Thyroid gland (tissue), 4 donors: ENCODE results near the gene WHRN. TPM values are rescaled to one million over a fixed set of nuclear protein-coding genes. Genes with fewer than 3 reads are reported as not detected.

Experiments used
- DNase-seq, 2 donors: peaks; one replicate each; pipeline ENCODE4 v3.0.0-alpha.2; 2019
- H3K27ac ChIP-seq, 3 donors: fragments of 200-600 bp; sonication (generic); 1 replicate in 2 of 3; 2 replicates in 1 of 3; pipeline ENCODE4 v1.5.1; 2016 to 2019; ENCODE audit warnings: mild to moderate bottlenecking in 1 of 3, moderate library complexity in 1 of 3
- H3K27me3 ChIP-seq: fragments of 200-600 bp; sonication (generic); one replicate; pipeline ENCODE4 v1.5.1; 2019
- H3K36me3 ChIP-seq, 2 donors: fragments of 200-600 bp; sonication (generic); one replicate each; pipeline ENCODE4 v1.5.1; 2016 to 2019
- H3K4me1 ChIP-seq, 2 donors: fragments of 200-600 bp; sonication (generic); one replicate each; pipeline ENCODE4 v1.5.1; 2017 to 2019
- H3K4me3 ChIP-seq, 3 donors: fragments of 200-600 bp; sonication (generic); replicated peaks in 1 of 3; 1 replicate in 2 of 3; 2 replicates in 1 of 3; pipeline ENCODE4 v1.5.1; 2016; ENCODE audit warnings: mild to moderate bottlenecking in 1 of 3
- H3K9me3 ChIP-seq: fragments of 200-600 bp; sonication (generic); one replicate; pipeline ENCODE4 v1.5.1; 2017
- CTCF ChIP-seq, 6 experiments: fragments of 200-600 bp in 3 of 6; fragments of 450-650 bp in 3 of 6; sonication (generic) in 3 of 6; IDR thresholded peaks; one replicate each; pipeline ENCODE4 v1.5.1; 2016 to 2019; ENCODE audit warnings: antibody characterized with exemption in 6 of 6, mild to moderate bottlenecking in 2 of 6, inconsistent platforms in 1 of 6, moderate library complexity in 1 of 6
- POLR2A ChIP-seq, 2 donors: fragments of 450-650 bp; IDR thresholded peaks; one replicate each; pipeline ENCODE4 v1.6.1; 2017; ENCODE audit warnings: antibody characterized with exemption in 2 of 2, mild to moderate bottlenecking in 2 of 2, moderate library complexity in 1 of 2
- WGBS, 2 donors: methylation state at CpG; one replicate each; pipeline ENCODE4 v1.1.5; 2017; 5-methylcytosine and 5-hydroxymethylcytosine counted together
- intact Hi-C: fragments of 100-400 bp; cut with DNase I; formaldehyde crosslinking; loops from one replicate; pipeline ENCODE4 v1.15.1; 2023
- total RNA-seq, 4 donors: library from RNA; depleted of rRNA; stranded (reverse); fragments of >200 nt; gene quantifications; one replicate each; pipeline ENCODE4 v1.2.3, GENCODE V29; 2016

WHRN gene
- total RNA-seq, 4 donors from 2014 or later: 7.4 to 13.0 (median 10.9) TPM

- Histone ChIP-seq H3K27ac (no peak overlapping the region), H3K4me3 (no peak overlapping the region), H3K9me3 (no peaks in the 10 kb centered on the region), H3K27me3 (no peaks in the 10 kb centered on the region), H3K36me3 (no peaks in the 10 kb centered on the region), H3K4me1 (no peaks in the 10 kb centered on the region)
- DNase-seq: no peak
- intact Hi-C loops: no loop called here
- TF ChIP-seq CTCF (IDR thresholded peaks at IDR 0.05) (no peak), POLR2A (IDR thresholded peaks at IDR 0.05) (no peak)
- 97 to 100% methylated on average over 4 of the region's 4 CpGs for WGBS, 2 donors
Observed at GRCh38 chr9:114465417-114465816, 39.9 kb downstream of the WHRN start.

- Histone ChIP-seq H3K4me1 (no peaks in the 10 kb centered on the region), H3K4me3 (no peak overlapping the region), H3K27ac (no peak overlapping the region), H3K27me3 (no peaks in the 10 kb centered on the region), H3K36me3 (no peaks in the 10 kb centered on the region), H3K9me3 (no peaks in the 10 kb centered on the region)
- no peak for DNase-seq
- 94% methylated on average over 5 of the region's 5 CpGs for WGBS, 2 donors
- intact Hi-C loops: no loop called here
- TF ChIP-seq CTCF (IDR thresholded peaks at IDR 0.05) (no peak), POLR2A (IDR thresholded peaks at IDR 0.05) (no peak)
Observed at GRCh38 chr9:114464281-114465051, 40.8 kb downstream of the WHRN start.

- no peaks in the 10 kb centered on the region for H3K36me3 ChIP-seq
- TF ChIP-seq POLR2A (IDR thresholded peaks at IDR 0.05): no peak
- TF ChIP-seq CTCF (IDR thresholded peaks at IDR 0.05): no peak
- no peaks in the 10 kb centered on the region for H3K9me3 ChIP-seq
- no peak for DNase-seq
- H3K4me3 ChIP-seq: no peak overlapping the region
- no peaks in the 10 kb centered on the region for H3K27me3 ChIP-seq
- intact Hi-C loops: no loop called here
- 73 to 76% methylated on average over 5 of the region's 5 CpGs for WGBS, 2 donors
- no peak overlapping the region for H3K27ac ChIP-seq
- H3K4me1 ChIP-seq: no peaks in the 10 kb centered on the region
Observed at GRCh38 chr9:114462791-114463190, 42.5 kb downstream of the WHRN start.

GRCh38 chr9:114461468-114461867, 43.8 kb downstream of the WHRN start:
- TF ChIP-seq CTCF (IDR thresholded peaks at IDR 0.05): no peak
- no peak for TF ChIP-seq POLR2A (IDR thresholded peaks at IDR 0.05)
- no peak overlapping the region for H3K27ac ChIP-seq
- H3K9me3 ChIP-seq: no peaks in the 10 kb centered on the region
- no peaks in the 10 kb centered on the region for H3K36me3 ChIP-seq
- intact Hi-C loops: no loop called here
- H3K4me1 ChIP-seq: no peaks in the 10 kb centered on the region
- 47 to 52% methylated on average over 4 of the region's 4 CpGs for WGBS, 2 donors
- H3K27me3 ChIP-seq: no peaks in the 10 kb centered on the region
- H3K4me3 ChIP-seq: no peak overlapping the region
- peak; percentile 19 for DNase-seq

- Histone ChIP-seq H3K27me3 (no peaks in the 10 kb centered on the region), H3K27ac (no peak overlapping the region), H3K36me3 (no peaks in the 10 kb centered on the region), H3K4me1 (no peaks in the 10 kb centered on the region), H3K9me3 (no peaks in the 10 kb centered on the region), H3K4me3 (no peak overlapping the region)
- intact Hi-C loops: no loop called here
- 48 to 51% methylated on average over 8 of the region's 8 CpGs for WGBS, 2 donors
- TF ChIP-seq POLR2A (IDR thresholded peaks at IDR 0.05): no peak
- TF ChIP-seq CTCF (IDR thresholded peaks at IDR 0.05): no peak
- no peak for DNase-seq
Observed at GRCh38 chr9:114460513-114461199, 44.6 kb downstream of the WHRN start.
